ENCODE results near the gene PGAM1.

DNA sequence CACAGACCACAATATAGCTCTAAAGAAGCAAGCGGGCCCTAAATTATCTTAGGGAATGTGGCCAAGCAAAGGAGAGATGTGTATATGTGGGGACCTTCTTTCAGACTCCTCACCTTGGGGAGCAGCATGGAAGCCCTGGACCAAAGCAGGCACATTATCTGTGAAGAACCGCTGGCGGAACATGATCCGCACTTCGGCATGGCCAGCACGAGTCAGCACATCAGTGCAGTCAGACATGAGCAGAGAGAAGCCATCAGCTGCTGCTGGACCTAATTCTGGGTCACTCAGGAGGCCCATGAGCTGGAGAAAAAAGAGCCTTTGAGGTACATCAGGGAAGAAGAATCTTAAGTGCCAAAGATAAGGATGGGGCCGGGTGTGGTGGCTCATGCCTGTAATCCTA lies 33.9 kb downstream of the PGAM1 start:
- TF ChIP-seq CTCF (conservative IDR thresholded peaks at IDR 0.05), result no peak
- no peak for TF ChIP-seq ZFX (IDR thresholded peaks at IDR 0.05)

All from C4-2B (cell line).